Gastrocnemius medialis (tissue), 4 donors: ENCODE measurements around the gene RBP7.

Experiments
- POLR2A ChIP-seq, 2 donors: fragments of 450-650 bp; IDR thresholded peaks; one replicate each; pipeline ENCODE4 v1.6.1; 2017; ENCODE audit warnings: antibody characterized with exemption in 2 of 2, mild to moderate bottlenecking in 2 of 2, moderate library complexity in 2 of 2
- TF ChIP-seq, protein P1 (sequence below), 5 experiments: fragments of 450-650 bp in 3 of 5; fragments of 200-600 bp in 2 of 5; sonication (generic) in 2 of 5; IDR thresholded peaks in 4 of 5; conservative IDR thresholded peaks in 1 of 5; 1 replicate in 4 of 5; 2 replicates in 1 of 5; pipeline ENCODE4 v1.5.1; 2016 to 2019; ENCODE audit warnings: antibody characterized with exemption in 5 of 5, mild to moderate bottlenecking in 3 of 5, moderate library complexity in 3 of 5

DNA sequence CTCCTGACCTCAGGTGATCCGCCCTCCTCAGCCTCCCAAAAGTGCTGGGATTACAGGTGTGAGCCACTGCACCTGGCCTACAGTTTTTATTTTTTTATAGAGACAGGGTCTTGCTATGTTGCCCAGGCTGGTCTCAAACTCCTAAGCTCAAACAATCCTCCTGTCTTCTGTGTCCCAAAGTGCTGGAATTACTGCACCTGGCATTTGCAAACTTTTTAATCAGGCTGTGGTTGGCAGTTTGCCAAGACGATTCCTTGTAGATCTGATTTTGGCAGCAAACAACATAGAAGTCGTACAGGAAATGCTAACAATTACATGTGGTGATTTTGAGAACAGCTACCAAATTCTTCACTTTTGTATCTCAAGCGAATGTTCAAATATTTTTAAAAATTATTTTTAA lies 10.1 kb downstream of the RBP7 start:
- no peak for TF ChIP-seq POLR2A (IDR thresholded peaks at IDR 0.05)
- TF ChIP-seq, protein P1, sequence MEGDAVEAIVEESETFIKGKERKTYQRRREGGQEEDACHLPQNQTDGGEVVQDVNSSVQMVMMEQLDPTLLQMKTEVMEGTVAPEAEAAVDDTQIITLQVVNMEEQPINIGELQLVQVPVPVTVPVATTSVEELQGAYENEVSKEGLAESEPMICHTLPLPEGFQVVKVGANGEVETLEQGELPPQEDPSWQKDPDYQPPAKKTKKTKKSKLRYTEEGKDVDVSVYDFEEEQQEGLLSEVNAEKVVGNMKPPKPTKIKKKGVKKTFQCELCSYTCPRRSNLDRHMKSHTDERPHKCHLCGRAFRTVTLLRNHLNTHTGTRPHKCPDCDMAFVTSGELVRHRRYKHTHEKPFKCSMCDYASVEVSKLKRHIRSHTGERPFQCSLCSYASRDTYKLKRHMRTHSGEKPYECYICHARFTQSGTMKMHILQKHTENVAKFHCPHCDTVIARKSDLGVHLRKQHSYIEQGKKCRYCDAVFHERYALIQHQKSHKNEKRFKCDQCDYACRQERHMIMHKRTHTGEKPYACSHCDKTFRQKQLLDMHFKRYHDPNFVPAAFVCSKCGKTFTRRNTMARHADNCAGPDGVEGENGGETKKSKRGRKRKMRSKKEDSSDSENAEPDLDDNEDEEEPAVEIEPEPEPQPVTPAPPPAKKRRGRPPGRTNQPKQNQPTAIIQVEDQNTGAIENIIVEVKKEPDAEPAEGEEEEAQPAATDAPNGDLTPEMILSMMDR (IDR thresholded peaks at IDR 0.05 in 4 of 5, conservative IDR thresholded peaks at IDR 0.05 in 1 of 5) = no peak
